NCI-H446 (cell line): ENCODE results near the gene TMEM164.

Experiments
- DNase-seq, 2 experiments: peaks; one replicate each; lab custom pipeline; 2025; lab: John Stamatoyannopoulos, UW

Gene TMEM164

GRCh38 chrX:110167952-110168451 lies 165.1 kb downstream of the TMEM164 start:
- no peak for DNase-seq

- no peak for DNase-seq
Measured at GRCh38 chrX:110168585-110168984, 165.7 kb downstream of the TMEM164 start.

GRCh38 chrX:110170029-110170428 lies 167.1 kb downstream of the TMEM164 start:
- no peak for DNase-seq

- DNase-seq: no peak
Measured at GRCh38 chrX:110171442-110171841, 168.5 kb downstream of the TMEM164 start.

- DNase-seq: no peak
Measured at GRCh38 chrX:110172215-110172614, 169.3 kb downstream of the TMEM164 start.

- no peak for DNase-seq
Measured at GRCh38 chrX:110173192-110174175, 170.6 kb downstream of the TMEM164 start.

GRCh38 chrX:110175146-110175545 lies 172.2 kb downstream of the TMEM164 start:
- DNase-seq: no peak

GRCh38 chrX:110175696-110176095 lies 172.8 kb downstream of the TMEM164 start:
- DNase-seq: no peak

- peak in 1 of 2 experiments; percentile 7 for DNase-seq
Measured at GRCh38 chrX:110178179-110178865, 175.4 kb downstream of the TMEM164 start.

- peak in 1 of 2 experiments; percentile 7 for DNase-seq
Measured at GRCh38 chrX:110180176-110180927, 177.4 kb downstream of the TMEM164 start.

GRCh38 chrX:110180928-110181310 lies 178.0 kb downstream of the TMEM164 start:
- no peak for DNase-seq

- no peak for DNase-seq
Measured at GRCh38 chrX:110181459-110182137, 178.7 kb downstream of the TMEM164 start.

- DNase-seq: no peak
Measured at GRCh38 chrX:110182362-110182761, 179.4 kb downstream of the TMEM164 start.

GRCh38 chrX:110182865-110183264 lies 180.0 kb downstream of the TMEM164 start:
- DNase-seq: no peak

GRCh38 chrX:110183314-110183713 lies 180.4 kb downstream of the TMEM164 start:
- DNase-seq: no peak

- no peak for DNase-seq
Measured at GRCh38 chrX:110188701-110189558, 186.0 kb downstream of the TMEM164 start.

- no peak for DNase-seq
Measured at GRCh38 chrX:110192516-110192915, 189.6 kb downstream of the TMEM164 start.

- no peak for DNase-seq
Measured at GRCh38 chrX:110194977-110195376, 192.1 kb downstream of the TMEM164 start.

GRCh38 chrX:110201799-110202198 lies 198.9 kb downstream of the TMEM164 start:
- DNase-seq: no peak

- no peak for DNase-seq
Measured at GRCh38 chrX:110204986-110205385, 202.1 kb downstream of the TMEM164 start.

- no peak for DNase-seq
Measured at GRCh38 chrX:110208092-110208491, 205.2 kb downstream of the TMEM164 start.
